HEK293T (cell line): Measurements from ENCODE around the gene SP1.

Experiments used
- ARNT ChIP-seq: fragments of 450-650 bp; IDR thresholded peaks from 2 replicates; pipeline ENCODE4 v1.6.1; 2017; ENCODE audit warnings: mild to moderate bottlenecking
- BHLHE40 ChIP-seq: fragments of 450-650 bp; IDR thresholded peaks from 2 replicates; pipeline ENCODE4 v1.6.1; 2016; ENCODE audit warnings: mild to moderate bottlenecking, moderate library complexity, borderline replicate concordance
- ELF4 ChIP-seq: fragments of 450-650 bp; IDR thresholded peaks from 2 replicates; pipeline ENCODE4 v1.6.1; 2017; ENCODE audit warnings: antibody characterized with exemption
- FOXA1 ChIP-seq: fragments of 450-650 bp; IDR thresholded peaks from 2 replicates; pipeline ENCODE4 v1.6.1; 2016; ENCODE audit warnings: mild to moderate bottlenecking
- SP1 ChIP-seq: fragments of 450-650 bp; IDR thresholded peaks from 2 replicates; pipeline ENCODE4 v1.6.1; 2017
- TARDBP ChIP-seq: fragments of 450-650 bp; IDR thresholded peaks from 2 replicates; pipeline ENCODE4 v1.6.1; 2016

GRCh38 chr12:53352331-53353256, 27.4 kb upstream of the SP1 start:
- TF ChIP-seq ARNT: no peak
- no peak for TF ChIP-seq FOXA1
- TF ChIP-seq SP1: no peak
- TF ChIP-seq TARDBP: no peak
- no peak for TF ChIP-seq BHLHE40
- TF ChIP-seq ELF4: no peak
